RPMI7951 (cell line): ENCODE measurements around the gene AK8. TPM values are rescaled to one million over a fixed set of nuclear protein-coding genes. Genes with fewer than 3 reads are reported as not detected.
A peak's percentile ranks its signal among the peaks of the same experiment; 100 is the strongest.
"Not testable (repeated sequence)": the region's sequence is repeated elsewhere in the genome, so short reads cannot be mapped to it uniquely, and the experiment has no call there.

Experiments
- DNase-seq: peaks from one replicate; pipeline ENCODE4 v3.0.0-alpha.2; 2012; ENCODE audit warnings: low read depth
- total RNA-seq: library from RNA; depleted of rRNA; stranded (reverse); fragments of >200 nt; shearing (Covaris generic); gene quantifications from 2 replicates; pipeline ENCODE4 v1.2.3, GENCODE V29; 2014

Gene AK8
- total RNA-seq, 1 experiment from 2014 or later: not detected

- DNase-seq: no peak
These were observed 105.0 kb downstream of the AK8 start for GRCh38 chr9:132773093-132773492.

- not testable (repeated sequence) for DNase-seq
These were observed 106.3 kb downstream of the AK8 start for GRCh38 chr9:132771752-132772151.

- no peak for DNase-seq
These were observed 107.2 kb downstream of the AK8 start for GRCh38 chr9:132770770-132771310.

GRCh38 chr9:132769906-132770769, 107.9 kb downstream of the AK8 start:
- peak; percentile 66 for DNase-seq

- peak; percentile 58 for DNase-seq
These were observed 108.9 kb downstream of the AK8 start for GRCh38 chr9:132768932-132769905.

GRCh38 chr9:132763574-132763973, 114.5 kb downstream of the AK8 start:
- DNase-seq: no peak

GRCh38 chr9:132762896-132763295, 115.2 kb downstream of the AK8 start:
- DNase-seq: no peak

GRCh38 chr9:132761602-132762001, 116.5 kb downstream of the AK8 start:
- no peak for DNase-seq

GRCh38 chr9:132760057-132760456, 118.0 kb downstream of the AK8 start:
- no peak for DNase-seq

- DNase-seq: no peak
These were observed 121.1 kb downstream of the AK8 start for GRCh38 chr9:132757016-132757415.

- DNase-seq: no peak
These were observed 121.8 kb downstream of the AK8 start for GRCh38 chr9:132756214-132756845.

GRCh38 chr9:132755096-132755495, 123.0 kb downstream of the AK8 start:
- no peak for DNase-seq

- no peak for DNase-seq
These were observed 123.8 kb downstream of the AK8 start for GRCh38 chr9:132754236-132754635.

- no peak for DNase-seq
These were observed 124.5 kb downstream of the AK8 start for GRCh38 chr9:132753593-132753880.

- no peak for DNase-seq
These were observed 125.0 kb downstream of the AK8 start for GRCh38 chr9:132752877-132753592.

- DNase-seq: no peak
These were observed 127.4 kb downstream of the AK8 start for GRCh38 chr9:132750668-132751067.

- DNase-seq: no peak
These were observed 128.8 kb downstream of the AK8 start for GRCh38 chr9:132749306-132749705.

- no peak for DNase-seq
These were observed 129.6 kb downstream of the AK8 start for GRCh38 chr9:132748450-132748849.

GRCh38 chr9:132745756-132746709, 132.1 kb downstream of the AK8 start:
- DNase-seq: no peak
